HG03135 (cell line): ENCODE measurements around the gene OSBPL5.
"Not testable (repeated sequence)": the region's sequence is repeated elsewhere in the genome, so short reads cannot be mapped to it uniquely, and the experiment has no call there.

ENCODE experiments used
- ATAC-seq: cut with Tn5 transposase; IDR thresholded peaks from one replicate; pipeline ENCODE4 v1.9.1; 2021; ENCODE audit warnings: mild to moderate bottlenecking, moderate library complexity; ENCODE audit not compliant: unreplicated experiment

OSBPL5 gene

DNA sequence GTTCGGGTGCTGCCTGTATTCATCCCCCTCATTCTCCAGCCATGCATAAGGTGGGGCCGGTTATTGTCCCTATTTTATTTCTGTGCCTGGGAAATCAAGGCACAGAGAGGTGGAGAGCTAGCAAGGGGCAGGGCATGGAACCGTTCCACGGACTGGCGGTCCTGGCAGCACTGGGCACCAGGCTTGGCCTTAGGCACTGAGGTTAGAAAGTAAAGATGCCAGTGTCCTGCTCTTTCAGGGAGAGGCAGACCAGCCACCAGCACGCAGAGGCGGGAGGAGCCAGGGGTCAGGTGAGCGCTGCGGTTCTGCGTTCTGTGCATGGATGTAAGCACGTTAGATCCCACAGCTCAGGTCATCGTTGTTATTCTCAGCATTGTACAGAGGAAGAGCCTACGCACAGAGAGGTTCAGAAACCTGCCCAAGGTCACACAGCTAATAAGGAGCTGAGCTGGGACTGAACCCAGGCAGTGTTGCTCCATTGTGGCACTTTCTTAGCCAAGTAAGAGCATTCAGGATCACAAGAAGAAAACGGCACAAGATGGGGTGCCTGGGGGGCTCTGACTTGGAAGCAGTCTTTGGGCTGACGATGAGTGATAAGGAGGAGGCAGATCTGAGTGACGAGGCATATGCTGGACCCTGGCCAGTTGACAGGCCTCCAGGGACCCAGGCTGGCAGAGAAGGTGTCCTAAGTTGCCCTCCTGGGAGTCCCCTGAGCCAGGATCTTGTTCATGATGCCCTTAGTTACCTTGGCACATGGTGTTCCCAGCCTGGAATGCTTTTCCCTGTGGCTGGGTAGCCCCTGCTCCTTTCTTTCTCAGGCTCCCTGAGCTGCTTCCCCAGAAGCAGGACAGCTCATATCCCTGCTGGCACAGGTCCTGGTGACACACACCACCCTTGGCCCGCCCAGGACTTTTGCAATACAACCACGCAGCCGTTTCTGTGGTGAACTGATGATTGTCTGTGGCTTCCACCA, 41.1 kb downstream of the OSBPL5 start:
- ATAC-seq, result no peak

DNA sequence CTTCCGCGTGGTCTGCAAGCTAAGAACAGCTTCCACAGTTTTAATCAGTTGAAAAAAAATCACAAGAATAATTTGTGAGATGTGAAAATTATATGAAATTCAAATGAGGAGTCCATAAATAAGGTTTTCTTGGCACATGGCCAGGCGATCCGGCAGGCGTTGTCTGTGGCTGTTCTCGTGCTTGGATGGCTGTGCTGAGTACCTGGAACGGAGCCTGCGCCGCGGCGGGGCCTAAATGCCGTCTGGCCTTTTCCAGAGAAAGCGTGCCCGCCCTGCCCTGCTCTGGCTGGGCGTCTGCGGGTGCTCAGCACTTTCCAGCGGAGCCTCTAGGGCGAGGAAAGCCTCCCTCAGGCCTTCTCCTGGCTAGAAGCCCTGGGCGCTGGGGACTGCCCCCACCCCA, 41.8 kb downstream of the OSBPL5 start:
- ATAC-seq, result no peak

- no peak for ATAC-seq
Observed at GRCh38 chr11:3122775-3123201, 42.3 kb downstream of the OSBPL5 start.

- no peak for ATAC-seq
Observed at GRCh38 chr11:3121931-3122774, 43.0 kb downstream of the OSBPL5 start.

- no peak for ATAC-seq
Observed at GRCh38 chr11:3121416-3121815, 43.7 kb downstream of the OSBPL5 start.

- no peak for ATAC-seq
Observed at GRCh38 chr11:3120071-3120792, 44.9 kb downstream of the OSBPL5 start.

GRCh38 chr11:3119141-3119821, 45.8 kb downstream of the OSBPL5 start:
- ATAC-seq, result no peak

DNA sequence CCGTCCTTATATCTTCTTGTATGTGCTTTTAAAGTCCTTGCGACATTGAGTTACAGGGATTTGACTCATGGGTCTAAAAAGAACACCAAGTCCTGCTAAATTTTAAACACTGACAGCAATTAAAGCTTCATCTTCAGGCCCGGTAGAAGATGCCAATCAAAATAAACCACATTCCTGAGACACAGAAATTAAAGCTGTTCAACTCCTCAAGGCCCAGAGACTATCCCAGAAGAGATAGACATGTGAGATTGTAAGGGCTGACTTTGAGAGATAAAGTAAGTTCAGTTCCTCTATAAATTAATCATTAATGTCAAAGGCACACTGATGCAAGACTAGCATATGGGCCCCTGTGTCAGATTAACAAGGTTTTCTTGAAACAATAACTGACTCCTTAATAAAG, 49.8 kb downstream of the OSBPL5 start:
- no peak for ATAC-seq

DNA sequence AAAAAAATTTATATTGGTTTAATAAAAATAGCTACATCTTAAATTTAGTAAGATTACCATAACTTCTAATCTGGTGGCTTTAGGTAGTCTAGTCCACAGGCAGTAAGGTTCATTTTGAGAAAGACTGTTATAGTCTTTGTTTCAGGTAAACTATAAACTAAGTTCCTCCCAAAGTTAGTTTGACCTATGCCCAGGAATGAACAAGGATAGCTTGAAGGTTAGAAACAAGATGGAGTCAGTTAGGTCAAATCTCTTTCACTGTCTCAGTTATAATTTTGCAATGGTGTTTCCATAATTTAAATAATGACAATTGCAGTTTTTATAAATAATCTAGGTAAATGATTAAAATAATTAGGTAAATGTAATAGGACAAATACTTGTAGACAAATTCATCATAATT, 51.4 kb downstream of the OSBPL5 start:
- not testable (repeated sequence) for ATAC-seq

DNA sequence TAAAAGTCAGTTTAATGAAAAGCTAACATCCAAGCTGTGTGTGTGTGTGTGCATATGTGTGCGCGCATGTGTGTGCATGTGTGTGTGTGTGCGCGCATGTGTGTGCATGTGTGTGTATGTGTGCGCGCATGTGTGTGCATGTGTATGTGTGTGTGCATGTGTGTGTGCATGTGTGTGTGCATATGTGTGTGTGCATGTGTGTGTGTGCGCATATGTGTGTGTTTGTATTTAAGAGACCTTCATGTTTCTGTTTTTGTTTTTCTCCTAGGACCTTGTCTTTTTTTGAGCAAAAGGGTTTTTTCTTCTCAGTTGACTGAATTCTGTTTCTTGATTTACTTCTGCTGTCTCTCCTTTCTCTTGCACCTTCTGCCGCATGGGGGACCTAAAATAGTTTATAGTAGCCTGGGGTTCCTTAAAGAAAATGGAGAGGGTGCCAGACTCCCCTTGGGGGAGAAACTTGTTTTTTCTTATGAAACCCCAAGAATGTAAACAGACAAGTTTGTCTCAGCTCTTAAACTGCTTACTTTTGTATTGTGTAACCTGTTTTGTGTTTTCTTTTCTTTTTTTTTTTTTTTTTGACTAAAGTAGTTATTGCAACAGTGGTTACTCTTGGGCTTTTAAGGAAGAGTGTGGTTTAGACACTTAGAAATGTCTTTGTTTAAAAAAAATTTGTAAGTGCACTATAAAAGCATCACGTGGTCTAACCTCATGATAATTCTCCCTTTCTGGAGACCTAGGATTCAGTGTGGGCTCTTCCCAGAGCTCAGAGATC, 53.0 kb downstream of the OSBPL5 start:
- ATAC-seq, result no peak

DNA sequence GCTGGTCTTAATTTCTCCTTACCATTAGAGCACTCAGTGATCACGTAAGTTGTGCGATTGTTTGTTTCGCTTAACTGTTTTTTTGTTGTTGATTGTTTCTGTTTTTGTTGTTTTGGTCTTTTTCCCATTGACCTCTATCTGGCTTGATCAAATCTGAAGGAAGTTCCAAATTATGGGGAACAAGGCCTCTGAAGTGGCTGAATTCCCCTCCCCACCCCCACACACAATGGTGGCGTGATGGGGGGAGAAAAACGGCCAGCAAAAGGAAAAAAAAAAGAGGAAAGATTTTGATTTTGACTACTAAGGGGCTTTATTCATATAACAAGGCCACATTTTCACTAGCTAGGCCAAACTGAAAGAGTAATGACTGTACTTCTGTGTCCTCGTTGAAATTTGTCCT, 53.6 kb downstream of the OSBPL5 start:
- no peak for ATAC-seq

GRCh38 chr11:3109921-3110706, 55.0 kb downstream of the OSBPL5 start:
- ATAC-seq, result no peak

DNA sequence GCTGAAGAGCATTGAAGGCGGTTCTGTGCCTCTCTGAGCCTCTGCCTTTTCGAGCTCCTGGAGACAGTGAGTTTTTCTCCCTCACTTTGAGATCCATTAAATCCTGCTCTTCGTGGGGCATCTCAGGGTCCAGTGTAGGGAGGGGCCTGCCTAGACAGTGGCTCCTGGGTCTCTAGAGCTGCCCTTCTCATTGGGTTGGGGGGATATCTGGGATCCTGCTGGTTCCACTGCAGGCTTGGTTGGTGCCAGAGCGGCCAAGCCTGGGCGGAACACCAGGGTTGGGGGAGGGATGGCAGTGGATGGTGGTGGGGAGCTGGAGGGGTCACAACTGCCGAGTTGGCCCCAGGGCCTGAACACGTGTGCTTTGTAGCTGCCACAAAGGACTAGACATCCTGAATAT, 55.7 kb downstream of the OSBPL5 start:
- no peak for ATAC-seq

DNA sequence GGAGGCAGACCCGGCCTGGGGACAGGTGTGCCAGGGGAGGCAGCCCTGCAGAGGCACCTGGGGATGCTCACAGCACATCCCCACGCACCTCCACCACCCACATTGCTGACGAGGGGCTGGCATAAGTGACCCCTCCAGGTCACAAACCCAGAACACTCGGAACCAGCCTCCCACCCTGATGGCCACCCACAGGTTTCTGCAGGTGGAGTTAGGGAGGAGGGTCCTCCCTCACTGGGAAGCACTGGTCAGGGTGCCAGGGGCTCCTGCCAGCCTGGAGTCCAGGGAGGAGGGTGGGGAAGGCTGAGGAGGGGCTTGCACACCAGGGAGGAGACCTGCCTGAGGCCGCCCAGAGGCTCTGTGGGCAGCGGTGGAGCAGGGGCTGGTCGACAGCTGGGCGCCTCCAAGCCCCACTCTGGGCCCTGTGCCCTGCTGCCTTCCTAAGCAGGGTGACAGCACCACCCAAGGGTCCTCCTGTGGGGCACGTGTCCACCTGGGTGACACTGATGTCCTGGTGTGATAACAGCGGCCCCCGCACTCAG, 56.9 kb downstream of the OSBPL5 start:
- no peak for ATAC-seq

DNA sequence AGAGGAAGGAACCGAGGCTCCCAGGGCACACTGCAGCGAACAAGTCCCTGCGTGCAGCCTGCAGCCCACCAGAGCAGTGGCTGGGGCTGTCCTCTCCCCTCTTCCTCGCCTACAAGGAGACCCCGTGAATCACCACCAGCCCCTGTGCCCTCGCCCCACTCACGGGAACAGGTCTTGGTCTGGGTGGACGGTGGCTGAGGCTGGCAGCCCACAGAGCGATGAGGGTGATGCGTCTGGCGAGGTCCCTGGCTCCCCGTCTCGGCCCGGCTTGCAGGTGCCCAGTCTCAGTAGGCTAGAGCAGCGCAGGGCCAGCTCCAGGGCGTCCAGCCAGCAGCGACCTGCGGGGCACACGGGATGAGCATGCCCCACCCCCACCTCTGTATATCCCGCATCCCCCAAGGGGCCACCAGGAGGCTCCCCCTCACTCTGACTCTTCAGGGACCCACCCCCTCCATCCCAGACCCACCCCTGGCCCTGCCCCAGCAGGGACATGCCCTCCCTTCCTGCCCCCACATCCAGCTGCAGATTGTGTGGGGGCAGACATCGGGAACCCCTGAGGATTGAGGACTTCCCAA, 57.4 kb downstream of the OSBPL5 start:
- no peak for ATAC-seq

- no peak for ATAC-seq
Observed at GRCh38 chr11:3106736-3107524, 58.2 kb downstream of the OSBPL5 start.
